ENCODE results near the gene HOXB3.

Gene HOXB3

DNA sequence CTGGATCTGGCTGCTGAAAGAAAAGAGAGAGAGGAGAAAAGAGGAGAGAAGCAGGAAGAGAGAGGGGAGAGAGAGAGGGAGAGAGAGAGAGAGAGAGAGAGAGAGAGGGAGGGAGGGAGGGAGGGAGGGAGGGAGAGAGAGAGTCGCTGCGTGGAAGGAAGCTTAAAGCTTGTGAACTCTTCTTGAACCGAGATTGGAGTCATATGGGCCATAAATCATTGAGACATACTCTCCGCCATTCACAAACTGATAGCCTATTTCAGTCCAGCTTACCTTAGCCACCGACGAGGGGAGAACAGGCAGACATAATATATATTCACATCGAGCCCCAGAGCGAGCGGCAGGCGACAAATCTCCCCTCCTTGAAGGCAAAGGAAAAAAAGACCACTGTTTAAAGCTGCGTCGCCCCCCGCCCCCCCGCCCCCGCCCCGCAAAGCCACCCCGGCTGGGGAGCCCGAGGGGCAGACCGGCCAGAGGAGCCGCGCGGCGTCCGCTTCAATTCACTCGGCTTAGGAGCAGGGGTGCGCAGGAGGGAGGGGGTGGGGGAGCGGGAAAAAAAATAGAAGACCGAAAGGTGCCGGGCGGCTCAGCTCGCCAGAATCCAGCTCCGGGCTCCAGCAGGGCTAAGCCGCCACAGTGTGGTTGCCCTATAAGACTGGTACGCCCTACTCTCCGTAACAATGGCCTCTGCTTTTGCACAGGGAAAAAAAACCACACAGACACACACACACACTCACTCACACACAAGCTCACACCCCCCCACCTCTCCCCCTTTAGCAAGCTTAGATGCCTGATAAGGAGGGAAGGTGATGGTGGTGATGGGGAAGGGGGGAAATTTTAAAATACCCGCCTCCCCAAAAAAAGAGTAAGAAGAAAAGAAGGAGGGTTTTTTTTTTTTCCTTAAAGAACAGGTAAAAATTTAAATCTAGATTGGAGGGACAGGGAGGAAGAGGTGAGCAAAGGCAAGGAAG, 34.5 kb downstream of the HOXB3 start:
- ChIA-PET CTCF (interaction anchor here (0.9 to 1.2 kb wide), 3 partner anchors 24 to 296 kb away, joined by 3 read pairs; partner anchors contain the start of gene HOXB1), POLR2A (no interaction called here)
- TF ChIP-seq, protein P1, sequence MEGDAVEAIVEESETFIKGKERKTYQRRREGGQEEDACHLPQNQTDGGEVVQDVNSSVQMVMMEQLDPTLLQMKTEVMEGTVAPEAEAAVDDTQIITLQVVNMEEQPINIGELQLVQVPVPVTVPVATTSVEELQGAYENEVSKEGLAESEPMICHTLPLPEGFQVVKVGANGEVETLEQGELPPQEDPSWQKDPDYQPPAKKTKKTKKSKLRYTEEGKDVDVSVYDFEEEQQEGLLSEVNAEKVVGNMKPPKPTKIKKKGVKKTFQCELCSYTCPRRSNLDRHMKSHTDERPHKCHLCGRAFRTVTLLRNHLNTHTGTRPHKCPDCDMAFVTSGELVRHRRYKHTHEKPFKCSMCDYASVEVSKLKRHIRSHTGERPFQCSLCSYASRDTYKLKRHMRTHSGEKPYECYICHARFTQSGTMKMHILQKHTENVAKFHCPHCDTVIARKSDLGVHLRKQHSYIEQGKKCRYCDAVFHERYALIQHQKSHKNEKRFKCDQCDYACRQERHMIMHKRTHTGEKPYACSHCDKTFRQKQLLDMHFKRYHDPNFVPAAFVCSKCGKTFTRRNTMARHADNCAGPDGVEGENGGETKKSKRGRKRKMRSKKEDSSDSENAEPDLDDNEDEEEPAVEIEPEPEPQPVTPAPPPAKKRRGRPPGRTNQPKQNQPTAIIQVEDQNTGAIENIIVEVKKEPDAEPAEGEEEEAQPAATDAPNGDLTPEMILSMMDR (IDR thresholded peaks at IDR 0.05; ENCODE audit: control extremely low read depth, extremely low read depth, low read depth, missing control alignments) = no peak
- no peak for DNase-seq (ENCODE audit: extremely low spot score)

DNA sequence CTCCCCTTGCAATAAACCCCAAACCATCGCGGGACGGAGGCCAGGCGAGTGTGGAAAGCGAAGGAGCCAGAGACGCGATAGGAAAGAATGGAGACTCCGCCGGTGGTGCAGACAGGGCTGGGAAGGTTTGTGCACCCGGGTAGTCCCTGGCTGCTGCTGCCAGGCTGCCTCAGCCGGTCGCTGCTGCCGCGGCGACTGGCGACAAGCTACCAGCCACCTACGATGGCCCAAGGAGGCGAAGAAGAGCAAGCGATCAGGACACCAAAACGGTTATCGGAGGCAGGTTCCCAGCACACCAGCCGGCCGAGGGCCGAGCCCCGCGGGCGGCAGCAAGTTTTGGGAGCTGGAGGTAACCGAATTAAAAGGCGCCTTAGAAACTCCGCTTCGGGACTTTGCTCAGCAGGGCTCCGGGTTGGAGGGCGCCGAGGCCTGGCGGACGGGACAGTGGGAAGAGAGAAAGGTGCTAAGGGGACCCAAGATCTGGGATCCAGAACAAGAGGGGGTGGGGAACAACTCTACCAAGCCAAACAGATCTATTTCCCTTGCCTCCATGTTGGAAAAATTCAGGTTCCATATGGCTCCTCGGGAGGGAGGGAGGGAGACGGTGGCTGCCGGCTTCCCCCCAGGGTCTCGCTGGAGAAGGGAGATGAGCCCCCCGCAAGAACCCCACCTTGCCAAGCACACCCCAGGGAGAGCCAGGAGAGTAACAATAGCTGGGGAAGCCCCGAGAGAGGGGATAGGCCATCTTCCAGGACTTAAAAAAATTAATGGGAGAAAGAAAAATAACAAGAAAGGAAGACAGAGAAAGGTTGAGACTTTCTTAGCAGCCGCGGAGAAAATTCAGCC, 35.4 kb downstream of the HOXB3 start:
- CTCF ChIA-PET = interaction anchor here (1.1 to 1.2 kb wide), 2 partner anchors 203 to 295 kb away, joined by 3 read pairs; no protein-coding TSS in a partner anchor
- POLR2A ChIA-PET = no interaction called here
- DNase-seq (ENCODE audit: extremely low spot score) = no peak
- TF ChIP-seq, protein P1 (IDR thresholded peaks at IDR 0.05; ENCODE audit: control extremely low read depth, extremely low read depth, low read depth, missing control alignments) = no peak

DNA sequence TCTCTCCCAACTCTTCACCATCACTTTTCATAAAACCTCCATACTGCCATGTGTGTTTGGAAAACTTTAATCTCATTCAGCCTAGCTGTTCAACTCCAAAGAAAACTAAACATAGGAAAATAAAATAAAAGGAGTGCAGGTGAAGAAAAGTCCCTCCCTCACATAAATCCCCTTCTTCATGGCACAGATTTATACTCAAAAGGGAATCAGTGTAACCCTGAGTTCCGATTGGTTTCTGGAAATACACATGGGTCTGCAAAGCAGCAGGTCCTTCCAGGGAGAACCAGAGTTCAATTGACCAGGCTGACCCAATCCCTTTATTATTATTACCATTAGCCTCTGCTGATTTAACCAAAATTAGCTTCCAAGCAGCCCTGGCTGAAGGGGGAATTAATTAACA, 36.2 kb downstream of the HOXB3 start:
- ChIA-PET POLR2A (no interaction called here), CTCF (no interaction called here)
- no peak for DNase-seq (ENCODE audit: extremely low spot score)
- TF ChIP-seq, protein P1 (IDR thresholded peaks at IDR 0.05; ENCODE audit: control extremely low read depth, extremely low read depth, low read depth, missing control alignments) = no peak

DNA sequence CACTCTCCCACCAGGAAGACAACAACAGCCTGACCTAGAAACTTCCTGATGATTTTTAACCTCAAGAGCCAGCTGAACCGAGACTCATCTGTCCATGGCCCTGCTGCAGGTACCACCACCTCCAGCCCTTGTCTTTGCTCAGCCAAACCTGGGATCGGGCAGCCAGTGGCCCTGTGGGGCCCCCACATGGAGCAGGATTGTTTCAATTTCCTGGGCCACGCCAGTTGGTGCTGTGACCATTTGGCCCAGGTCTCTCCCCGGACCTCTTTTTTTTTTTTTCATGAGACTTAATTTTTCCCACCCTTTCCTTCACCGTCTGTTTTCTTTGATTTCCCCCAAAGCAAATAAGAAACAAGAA, 36.9 kb downstream of the HOXB3 start:
- CTCF ChIA-PET = interaction anchor here (1.2 kb wide), 1 partner anchor 8 kb away, joined by 3 read pairs; no protein-coding TSS in a partner anchor
- POLR2A ChIA-PET = no interaction called here
- DNase-seq (ENCODE audit: extremely low spot score) = no peak
- TF ChIP-seq, protein P1 (IDR thresholded peaks at IDR 0.05; ENCODE audit: control extremely low read depth, extremely low read depth, low read depth, missing control alignments) = no peak

DNA sequence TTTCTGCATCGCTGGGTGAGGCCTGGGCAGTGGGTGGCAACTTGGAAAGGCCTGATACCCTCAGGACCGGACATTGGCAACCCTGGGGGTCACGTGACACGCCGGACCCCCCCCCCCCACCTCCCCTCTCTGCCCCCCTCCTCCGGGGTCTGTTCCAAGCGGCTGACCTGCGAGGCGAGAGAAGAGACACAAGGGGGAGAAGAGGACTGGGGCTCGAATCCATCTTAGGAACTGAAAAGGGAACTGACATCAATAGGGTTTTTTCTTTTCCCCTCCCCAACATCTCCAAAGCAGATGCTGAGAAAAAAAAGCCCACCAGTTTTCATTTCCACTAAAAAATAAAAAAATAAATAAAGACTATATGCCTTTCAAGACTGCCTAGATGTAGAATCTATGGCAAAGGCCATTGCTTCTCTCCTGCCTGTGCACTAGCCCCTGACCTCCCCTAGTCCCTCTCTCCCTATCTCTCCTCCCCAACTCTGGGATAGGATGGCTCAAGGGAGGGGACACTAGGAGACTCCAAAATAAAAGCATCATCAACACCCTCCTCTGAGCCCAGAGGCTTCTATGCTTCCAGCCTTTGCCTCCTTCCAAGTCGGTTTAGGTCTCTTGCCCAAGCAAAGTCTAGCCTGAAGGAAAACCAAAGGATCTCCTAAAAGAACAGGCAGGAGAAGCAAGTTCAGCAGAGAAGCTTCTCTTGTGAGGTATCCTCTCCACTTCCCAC, 37.4 kb downstream of the HOXB3 start:
- DNase-seq (ENCODE audit: extremely low spot score) = no peak
- CTCF ChIA-PET = interaction anchor here (1.2 kb wide), 1 partner anchor 9 kb away, joined by 3 read pairs; no protein-coding TSS in a partner anchor
- TF ChIP-seq, protein P1 (IDR thresholded peaks at IDR 0.05; ENCODE audit: control extremely low read depth, extremely low read depth, low read depth, missing control alignments) = no peak
- POLR2A ChIA-PET = interaction anchor here (0.5 kb wide), 1 partner anchor 226 kb away, joined by 6 read pairs; no protein-coding TSS in a partner anchor
